Brain microvascular endothelial cell (primary cell): Measurements from ENCODE around the gene PELI2.

Source experiments
- DNase-seq: peaks from one replicate; pipeline ENCODE4 v3.0.0-alpha.2; 2020
- H3K27ac ChIP-seq: fragments of 250-450 bp; sonication (Bioruptor Pico); 2 replicates; pipeline ENCODE4 v1.5.1; 2020; ENCODE audit warnings: mild to moderate bottlenecking, moderate library complexity
- H3K27me3 ChIP-seq: fragments of 250-450 bp; sonication (Bioruptor Pico); replicated peaks from 2 replicates; pipeline ENCODE4 v1.5.1; 2020; ENCODE audit warnings: mild to moderate bottlenecking
- H3K36me3 ChIP-seq: fragments of 250-450 bp; sonication (Bioruptor Pico); replicated peaks from 2 replicates; pipeline ENCODE4 v1.5.1; 2020; ENCODE audit warnings: mild to moderate bottlenecking
- H3K4me3 ChIP-seq: 2 replicates; pipeline ENCODE4 v1.5.1; 2011; ENCODE audit warnings: low read depth, mild to moderate bottlenecking, control low read depth, low read length, moderate library complexity
- in situ Hi-C: cut with HindIII; loops from 2 replicates; pipeline ENCODE4 v1.10.0; 2017; ENCODE audit warnings: low sequenced_read_pairs, low pct_ligation_motif_present
- TF ChIP-seq, protein P1 (sequence below): IDR thresholded peaks from 2 replicates; pipeline ENCODE4 v1.5.1; 2011; ENCODE audit warnings: low read depth, mild to moderate bottlenecking, moderate library complexity, low read length, control low read depth, inconsistent platforms; ENCODE audit errors: missing control alignments

Gene PELI2

DNA sequence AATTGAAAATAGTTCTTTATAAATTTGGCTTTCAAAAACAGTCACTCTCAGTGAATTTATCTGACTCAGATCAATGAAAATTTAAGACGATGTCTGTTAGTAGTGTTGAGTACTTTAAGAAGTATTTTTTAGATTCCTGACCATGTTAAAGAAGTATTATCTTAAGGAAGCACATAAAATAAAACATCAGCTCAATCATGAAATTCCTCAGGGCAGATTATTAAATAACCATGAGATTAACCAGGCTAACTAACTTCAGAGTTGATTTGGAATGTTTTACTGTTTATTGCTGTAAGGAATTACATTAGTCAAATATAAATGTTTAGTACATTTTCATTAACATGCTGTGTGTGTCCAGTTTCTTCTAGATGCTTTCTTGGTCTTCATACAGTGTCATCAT lies 160.2 kb downstream of the PELI2 start:
- TF ChIP-seq, protein P1, sequence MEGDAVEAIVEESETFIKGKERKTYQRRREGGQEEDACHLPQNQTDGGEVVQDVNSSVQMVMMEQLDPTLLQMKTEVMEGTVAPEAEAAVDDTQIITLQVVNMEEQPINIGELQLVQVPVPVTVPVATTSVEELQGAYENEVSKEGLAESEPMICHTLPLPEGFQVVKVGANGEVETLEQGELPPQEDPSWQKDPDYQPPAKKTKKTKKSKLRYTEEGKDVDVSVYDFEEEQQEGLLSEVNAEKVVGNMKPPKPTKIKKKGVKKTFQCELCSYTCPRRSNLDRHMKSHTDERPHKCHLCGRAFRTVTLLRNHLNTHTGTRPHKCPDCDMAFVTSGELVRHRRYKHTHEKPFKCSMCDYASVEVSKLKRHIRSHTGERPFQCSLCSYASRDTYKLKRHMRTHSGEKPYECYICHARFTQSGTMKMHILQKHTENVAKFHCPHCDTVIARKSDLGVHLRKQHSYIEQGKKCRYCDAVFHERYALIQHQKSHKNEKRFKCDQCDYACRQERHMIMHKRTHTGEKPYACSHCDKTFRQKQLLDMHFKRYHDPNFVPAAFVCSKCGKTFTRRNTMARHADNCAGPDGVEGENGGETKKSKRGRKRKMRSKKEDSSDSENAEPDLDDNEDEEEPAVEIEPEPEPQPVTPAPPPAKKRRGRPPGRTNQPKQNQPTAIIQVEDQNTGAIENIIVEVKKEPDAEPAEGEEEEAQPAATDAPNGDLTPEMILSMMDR = no peak
- H3K36me3 ChIP-seq = no peaks in the 10 kb centered on the region
- in situ Hi-C loops = no loop called here
- H3K4me3 ChIP-seq = no peak overlapping the region
- H3K27me3 ChIP-seq = no peaks in the 10 kb centered on the region
- no peak overlapping the region for H3K27ac ChIP-seq
- no peak for DNase-seq

DNA sequence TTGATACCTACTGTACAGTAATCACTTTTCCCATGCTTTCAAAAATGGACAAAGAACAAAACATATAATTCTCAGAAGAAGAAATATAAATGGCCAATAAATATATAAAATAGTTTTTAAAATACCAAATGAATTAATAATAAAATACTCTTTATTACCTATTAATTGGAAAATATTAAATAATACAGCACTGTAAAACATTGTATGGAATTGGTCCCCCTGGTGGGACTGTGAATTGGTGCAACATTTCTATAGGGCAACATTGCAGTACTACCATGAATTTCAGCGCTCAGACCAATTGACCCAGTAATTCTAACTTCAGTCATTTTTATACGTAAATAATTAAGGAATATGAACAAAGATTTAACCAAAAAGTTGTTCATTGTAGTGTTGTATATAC lies 162.6 kb downstream of the PELI2 start:
- no peaks in the 10 kb centered on the region for H3K36me3 ChIP-seq
- H3K27me3 ChIP-seq = no peaks in the 10 kb centered on the region
- no peak for DNase-seq
- H3K4me3 ChIP-seq = no peak overlapping the region
- in situ Hi-C loops = no loop called here
- no peak overlapping the region for H3K27ac ChIP-seq
- TF ChIP-seq, protein P1 = peak; percentile 43

DNA sequence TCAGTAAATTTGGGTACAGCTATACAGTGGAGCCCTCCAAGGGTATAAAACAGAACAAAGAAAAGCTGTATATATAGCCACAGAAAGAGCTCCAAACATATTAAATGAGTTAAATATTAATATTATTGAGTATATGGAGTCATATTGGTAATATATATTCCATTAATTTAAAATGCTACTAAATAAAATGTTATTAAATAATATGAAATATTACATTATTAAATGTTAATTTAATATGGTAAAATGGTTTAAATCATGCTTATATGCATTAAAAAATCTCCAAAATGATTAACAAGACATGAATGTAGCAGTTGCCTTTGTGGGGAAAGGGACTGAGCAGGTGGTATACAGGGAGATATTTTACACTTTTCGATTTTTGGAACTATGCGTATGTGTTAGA lies 164.0 kb downstream of the PELI2 start:
- TF ChIP-seq, protein P1 = no peak

DNA sequence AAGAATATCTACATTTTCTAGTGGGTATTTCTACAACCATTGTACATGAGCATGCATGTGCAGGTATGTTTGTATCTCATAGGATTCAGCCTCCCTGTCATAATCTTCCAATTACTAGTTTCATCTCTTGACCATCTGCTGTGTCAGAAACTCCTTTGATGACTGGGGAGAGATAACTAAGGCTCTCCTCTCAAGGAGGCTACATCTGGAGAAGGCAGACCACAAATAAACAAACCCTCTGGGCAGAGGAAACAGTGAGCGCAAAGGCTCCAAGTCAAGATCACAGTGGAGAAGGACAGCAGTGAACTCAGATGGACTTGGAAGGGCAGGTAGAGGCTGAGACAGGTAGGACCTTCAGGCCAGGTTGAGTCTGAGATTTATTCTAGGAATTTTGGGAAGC lies 166.4 kb downstream of the PELI2 start:
- in situ Hi-C loops = no loop called here
- Histone ChIP-seq H3K27me3 (no peaks in the 10 kb centered on the region), H3K27ac (no peak overlapping the region), H3K4me3 (no peak overlapping the region), H3K36me3 (no peaks in the 10 kb centered on the region)
- DNase-seq = no peak
- TF ChIP-seq, protein P1 = no peak

More for the DNA sequence above, 164.0 kb downstream of the PELI2 start:
- no peaks in the 10 kb centered on the region for H3K27me3 ChIP-seq
- in situ Hi-C loops = no loop called here
- H3K4me3 ChIP-seq = no peak overlapping the region
- H3K27ac ChIP-seq = no peak overlapping the region
- no peak for DNase-seq
- no peaks in the 10 kb centered on the region for H3K36me3 ChIP-seq

DNA sequence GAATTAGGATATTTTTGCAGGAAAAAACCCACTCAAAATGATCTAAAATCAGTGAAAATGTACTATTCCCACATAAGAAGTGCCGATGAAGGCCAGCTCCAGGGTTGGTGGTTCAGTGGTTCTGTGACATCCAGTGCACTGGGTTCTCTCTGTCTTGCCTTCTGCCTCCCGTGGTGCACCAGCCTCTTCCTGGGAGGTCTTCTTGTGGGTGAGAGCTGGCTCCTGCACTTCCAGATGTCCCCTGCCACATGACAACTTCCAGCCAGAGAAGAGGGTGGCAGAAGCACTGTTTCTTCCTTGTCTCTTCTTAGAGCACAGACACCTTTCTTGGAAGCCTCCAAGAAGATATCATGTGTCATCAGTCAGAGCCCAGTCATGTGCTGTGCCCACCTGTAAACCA lies 170.9 kb downstream of the PELI2 start:
- H3K36me3 ChIP-seq = no peaks in the 10 kb centered on the region

DNA sequence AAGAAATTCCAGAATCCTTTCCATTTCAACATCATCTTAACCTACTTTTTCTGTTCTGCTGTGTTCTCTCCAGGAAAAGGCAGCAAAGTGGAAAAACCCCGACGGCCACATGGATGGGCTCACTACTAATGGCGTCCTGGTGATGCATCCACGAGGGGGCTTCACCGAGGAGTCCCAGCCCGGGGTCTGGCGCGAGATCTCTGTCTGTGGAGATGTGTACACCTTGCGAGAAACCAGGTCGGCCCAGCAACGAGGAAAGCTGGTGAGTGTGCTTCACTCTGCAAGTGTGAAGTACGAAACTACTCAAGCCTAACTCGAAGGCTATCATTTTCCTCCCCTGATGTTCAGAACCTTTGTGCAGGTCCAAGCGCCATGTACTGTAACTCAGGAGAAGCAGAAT lies 172.0 kb downstream of the PELI2 start:
- in situ Hi-C loops = no loop called here
- no peak for DNase-seq
- H3K36me3 ChIP-seq = no peaks in the 10 kb centered on the region

More for the DNA sequence above, 170.9 kb downstream of the PELI2 start:
- H3K27me3 ChIP-seq = no peaks in the 10 kb centered on the region
- no peak overlapping the region for H3K27ac ChIP-seq
- in situ Hi-C loops = no loop called here
- TF ChIP-seq, protein P1 = no peak
- H3K4me3 ChIP-seq = no peak overlapping the region
- no peak for DNase-seq

More for the DNA sequence above, 172.0 kb downstream of the PELI2 start:
- TF ChIP-seq, protein P1 = no peak
- no peak overlapping the region for H3K4me3 ChIP-seq
- H3K27ac ChIP-seq = no peak overlapping the region
- H3K27me3 ChIP-seq = no peaks in the 10 kb centered on the region
